ENCODE measurements around the gene EID2.

DNA sequence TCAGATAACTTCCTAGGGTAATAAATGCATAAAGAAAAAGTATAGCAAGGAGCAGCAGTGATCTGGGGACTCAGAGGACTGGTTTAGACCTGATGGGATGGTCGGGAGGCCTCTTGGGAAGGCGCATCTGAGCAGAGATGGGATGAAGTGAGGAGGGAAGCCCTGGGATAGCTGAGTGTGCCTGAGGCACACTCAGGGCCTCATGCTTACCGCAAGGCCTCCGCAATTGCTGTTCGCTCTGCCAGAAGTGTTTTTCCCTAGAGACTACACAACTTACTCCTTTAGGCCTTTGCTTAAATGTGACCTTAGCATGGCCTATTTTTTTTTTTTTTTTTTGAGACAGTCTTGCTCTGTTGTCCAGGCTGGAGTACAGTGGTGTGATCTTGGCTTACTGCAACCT is 45.3 kb downstream of the EID2 start:
- TF ChIP-seq POLR2AphosphoS5 (IDR thresholded peaks at IDR 0.05; ENCODE audit: low read depth, low read length) (no peak), EP300 (IDR thresholded peaks at IDR 0.05; ENCODE audit: borderline replicate concordance in 1 of 2, low read depth in 2 of 2, low read length in 2 of 2) (no peak), KDM1A (IDR thresholded peaks at IDR 0.05; ENCODE audit: borderline replicate concordance, low read length) (no peak), FOSL1 (IDR thresholded peaks at IDR 0.05; ENCODE audit: insufficient read depth, low read depth, low read length) (no peak), CBX5 (IDR thresholded peaks at IDR 0.05; ENCODE audit: low read depth, low read length) (no peak), RFX5 (IDR thresholded peaks at IDR 0.05; ENCODE audit: borderline replicate concordance, low read depth, low read length) (no peak)
- TF ChIP-seq, protein P1, sequence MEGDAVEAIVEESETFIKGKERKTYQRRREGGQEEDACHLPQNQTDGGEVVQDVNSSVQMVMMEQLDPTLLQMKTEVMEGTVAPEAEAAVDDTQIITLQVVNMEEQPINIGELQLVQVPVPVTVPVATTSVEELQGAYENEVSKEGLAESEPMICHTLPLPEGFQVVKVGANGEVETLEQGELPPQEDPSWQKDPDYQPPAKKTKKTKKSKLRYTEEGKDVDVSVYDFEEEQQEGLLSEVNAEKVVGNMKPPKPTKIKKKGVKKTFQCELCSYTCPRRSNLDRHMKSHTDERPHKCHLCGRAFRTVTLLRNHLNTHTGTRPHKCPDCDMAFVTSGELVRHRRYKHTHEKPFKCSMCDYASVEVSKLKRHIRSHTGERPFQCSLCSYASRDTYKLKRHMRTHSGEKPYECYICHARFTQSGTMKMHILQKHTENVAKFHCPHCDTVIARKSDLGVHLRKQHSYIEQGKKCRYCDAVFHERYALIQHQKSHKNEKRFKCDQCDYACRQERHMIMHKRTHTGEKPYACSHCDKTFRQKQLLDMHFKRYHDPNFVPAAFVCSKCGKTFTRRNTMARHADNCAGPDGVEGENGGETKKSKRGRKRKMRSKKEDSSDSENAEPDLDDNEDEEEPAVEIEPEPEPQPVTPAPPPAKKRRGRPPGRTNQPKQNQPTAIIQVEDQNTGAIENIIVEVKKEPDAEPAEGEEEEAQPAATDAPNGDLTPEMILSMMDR (IDR thresholded peaks at IDR 0.05; ENCODE audit: control extremely low read depth in 1 of 3, insufficient read depth in 1 of 3, low read depth in 1 of 3, low read length in 3 of 3): no peak
- TF ChIP-seq, protein P2, sequence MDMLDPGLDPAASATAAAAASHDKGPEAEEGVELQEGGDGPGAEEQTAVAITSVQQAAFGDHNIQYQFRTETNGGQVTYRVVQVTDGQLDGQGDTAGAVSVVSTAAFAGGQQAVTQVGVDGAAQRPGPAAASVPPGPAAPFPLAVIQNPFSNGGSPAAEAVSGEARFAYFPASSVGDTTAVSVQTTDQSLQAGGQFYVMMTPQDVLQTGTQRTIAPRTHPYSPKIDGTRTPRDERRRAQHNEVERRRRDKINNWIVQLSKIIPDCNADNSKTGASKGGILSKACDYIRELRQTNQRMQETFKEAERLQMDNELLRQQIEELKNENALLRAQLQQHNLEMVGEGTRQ (IDR thresholded peaks at IDR 0.05; ENCODE audit: low read length): no peak
